ENCODE results near the gene PALLD. TPM values are rescaled to one million over a fixed set of nuclear protein-coding genes. Genes with fewer than 3 reads are reported as not detected.

PALLD gene
- total RNA-seq, 1 donor from 2014 or later, result 204 TPM

DNA sequence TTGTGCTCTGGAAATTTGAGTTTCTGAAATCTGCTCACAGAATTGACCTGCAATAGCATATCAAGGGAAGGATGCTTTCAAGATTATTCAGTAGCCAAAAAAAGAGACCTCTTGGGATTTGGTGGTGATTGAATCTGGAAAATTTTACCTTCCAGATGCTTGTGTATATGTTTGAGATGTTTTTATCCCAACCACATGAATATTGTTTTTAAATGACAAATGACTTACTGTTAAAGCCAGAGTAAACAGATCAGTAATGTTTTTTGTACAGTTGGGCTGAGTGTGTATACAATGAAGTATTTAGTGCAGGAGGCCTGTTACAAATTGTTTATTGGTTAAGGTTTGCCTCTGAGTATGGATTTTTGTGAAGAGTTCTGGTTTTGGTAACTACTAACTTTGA, 386.7 kb downstream of the PALLD start:
- no peak overlapping the region for H3K4me3 ChIP-seq
- DNase-seq (ENCODE audit: low spot score in 2 of 2), result no peak
- H3K36me3 ChIP-seq, result peaks cover 13 to 16% of the 10 kb centered on the region in 2 donors
- no peaks in the 10 kb centered on the region for H3K27me3 ChIP-seq
- peaks cover 3 to 66% of the 10 kb centered on the region in 2 donors for H3K4me1 ChIP-seq
- TF ChIP-seq CTCF (IDR thresholded peaks at IDR 0.05), result no peak
- H3K27ac ChIP-seq, result peak overlapping the region; percentile 31 to 40
- peaks cover 0 to 5% of the 10 kb centered on the region in 2 donors for H3K9me3 ChIP-seq
- intact Hi-C loops (cut with DNase I), result no loop called here

GRCh38 chr4:168884251-168885124, 387.6 kb downstream of the PALLD start:
- peak overlapping the region in 1 of 2 donors; percentile 12 for H3K4me3 ChIP-seq
- intact Hi-C loops (cut with DNase I), result loop anchor here (2.0 kb wide), 1 partner anchor 44 kb away; no protein-coding TSS in a partner anchor
- H3K36me3 ChIP-seq, result peaks cover 13 to 18% of the 10 kb centered on the region in 2 donors
- H3K27me3 ChIP-seq, result no peaks in the 10 kb centered on the region
- H3K4me1 ChIP-seq, result peaks cover 3 to 59% of the 10 kb centered on the region in 2 donors
- no peak for DNase-seq (ENCODE audit: low spot score in 2 of 2)
- no peak for TF ChIP-seq CTCF (IDR thresholded peaks at IDR 0.05)
- peak overlapping the region; percentile 41 to 46 for H3K27ac ChIP-seq
- peaks cover 0 to 5% of the 10 kb centered on the region in 2 donors for H3K9me3 ChIP-seq

GRCh38 chr4:168885400-168885799, 388.5 kb downstream of the PALLD start:
- H3K36me3 ChIP-seq, result peaks cover 13 to 26% of the 10 kb centered on the region in 2 donors
- no peak for TF ChIP-seq CTCF (IDR thresholded peaks at IDR 0.05)
- peaks cover 3 to 52% of the 10 kb centered on the region in 2 donors for H3K4me1 ChIP-seq
- DNase-seq (ENCODE audit: low spot score in 2 of 2), result no peak
- H3K27ac ChIP-seq, result peak overlapping the region in 1 of 2 donors; percentile 33
- peak overlapping the region in 1 of 2 donors; percentile 12 for H3K4me3 ChIP-seq
- intact Hi-C loops (cut with DNase I), result loop anchor here (2.0 kb wide), 1 partner anchor 45 kb away; no protein-coding TSS in a partner anchor
- no peaks in the 10 kb centered on the region for H3K27me3 ChIP-seq
- H3K9me3 ChIP-seq, result peaks cover 0 to 5% of the 10 kb centered on the region in 2 donors

GRCh38 chr4:168886351-168886750, 389.5 kb downstream of the PALLD start:
- peaks cover 21 to 35% of the 10 kb centered on the region in 2 donors for H3K36me3 ChIP-seq
- H3K4me1 ChIP-seq, result peaks cover 3 to 47% of the 10 kb centered on the region in 2 donors
- peak overlapping the region; percentile 49 to 57 for H3K27ac ChIP-seq
- no peak for TF ChIP-seq CTCF (IDR thresholded peaks at IDR 0.05)
- intact Hi-C loops (cut with DNase I), result no loop called here
- H3K4me3 ChIP-seq, result no peak overlapping the region
- DNase-seq (ENCODE audit: low spot score in 2 of 2), result no peak
- no peaks in the 10 kb centered on the region for H3K27me3 ChIP-seq
- H3K9me3 ChIP-seq, result peaks cover 0 to 5% of the 10 kb centered on the region in 2 donors

- Histone ChIP-seq H3K4me1 (peaks cover 3 to 44% of the 10 kb centered on the region in 2 donors), H3K27me3 (no peaks in the 10 kb centered on the region), H3K36me3 (peaks cover 17 to 35% of the 10 kb centered on the region in 2 donors), H3K4me3 (no peak overlapping the region), H3K9me3 (no peaks in the 10 kb centered on the region), H3K27ac (peak overlapping the region; percentile 49 to 57)
- TF ChIP-seq CTCF (IDR thresholded peaks at IDR 0.05), result no peak
- no peak for DNase-seq (ENCODE audit: low spot score in 2 of 2)
- intact Hi-C loops (cut with DNase I), result no loop called here
These were observed 391.0 kb downstream of the PALLD start for GRCh38 chr4:168887809-168888208.
